ENCODE results near the gene MRLN.

Gene MRLN

GRCh38 chr10:59702347-59702746 is 50.9 kb downstream of the MRLN start:
- no peak for DNase-seq

DNA sequence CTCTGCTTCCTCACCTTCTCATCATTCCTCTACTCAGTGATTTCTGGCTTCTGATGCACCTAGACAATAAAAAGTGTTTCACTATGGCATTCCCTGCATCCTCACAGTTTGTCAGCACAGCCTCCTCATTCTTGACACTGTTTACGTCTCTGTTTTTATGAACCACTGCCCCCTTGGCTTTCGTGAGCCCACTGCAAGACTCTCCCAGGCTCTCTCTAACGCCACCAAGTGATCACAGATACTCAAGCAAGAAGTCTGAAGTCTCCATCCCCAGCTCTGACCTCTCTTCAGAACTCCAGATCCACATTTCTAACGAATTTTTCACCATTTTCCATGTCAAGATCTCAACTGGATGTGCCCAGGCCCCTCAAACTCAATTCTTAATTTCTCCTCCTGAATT is 52.5 kb downstream of the MRLN start:
- DNase-seq: no peak

GRCh38 chr10:59698326-59698725 is 54.9 kb downstream of the MRLN start:
- DNase-seq: no peak

DNA sequence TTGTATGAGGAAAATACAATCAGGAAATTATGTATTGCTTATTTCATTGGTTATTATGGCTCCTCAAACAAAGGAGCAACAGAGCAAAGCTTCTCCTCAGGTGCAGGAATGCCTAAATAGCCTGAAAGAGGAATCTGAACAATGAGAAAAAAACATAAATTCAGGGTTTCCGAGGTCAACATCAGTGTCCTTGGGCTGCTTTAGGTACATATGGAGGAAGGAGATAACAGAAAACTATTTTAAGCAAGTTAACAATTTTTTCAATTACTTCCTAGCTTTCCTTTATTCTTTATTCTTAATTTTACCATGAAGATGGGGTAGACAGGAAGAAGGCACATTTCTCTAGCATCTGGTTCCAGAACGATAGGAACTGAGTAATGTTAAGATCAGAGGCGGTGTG is 57.6 kb downstream of the MRLN start:
- DNase-seq: no peak

- DNase-seq: no peak
Measured at GRCh38 chr10:59694936-59695335, 58.3 kb downstream of the MRLN start.

GRCh38 chr10:59692113-59692512 is 61.1 kb downstream of the MRLN start:
- DNase-seq: no peak

DNA sequence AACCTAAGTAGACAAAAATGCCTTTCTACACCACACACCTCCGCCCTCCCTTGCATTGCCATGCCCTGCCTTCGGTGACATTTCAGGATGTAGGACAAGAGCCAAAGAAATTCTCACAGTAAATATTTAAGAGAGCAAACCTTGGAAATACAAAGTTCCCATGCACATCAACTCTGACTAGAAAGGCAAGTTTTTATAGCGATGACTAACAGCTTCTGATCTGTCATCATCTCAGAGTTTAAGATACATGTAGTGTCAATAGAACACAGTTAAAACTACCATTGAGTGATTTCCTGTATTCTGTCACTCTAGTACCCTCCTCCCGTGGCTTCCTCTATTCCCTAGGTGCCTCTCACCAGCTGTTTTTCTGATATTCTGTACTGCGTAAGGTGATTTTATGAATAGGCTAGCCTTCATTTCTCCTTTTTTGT is 64.3 kb downstream of the MRLN start:
- no peak for DNase-seq

DNA sequence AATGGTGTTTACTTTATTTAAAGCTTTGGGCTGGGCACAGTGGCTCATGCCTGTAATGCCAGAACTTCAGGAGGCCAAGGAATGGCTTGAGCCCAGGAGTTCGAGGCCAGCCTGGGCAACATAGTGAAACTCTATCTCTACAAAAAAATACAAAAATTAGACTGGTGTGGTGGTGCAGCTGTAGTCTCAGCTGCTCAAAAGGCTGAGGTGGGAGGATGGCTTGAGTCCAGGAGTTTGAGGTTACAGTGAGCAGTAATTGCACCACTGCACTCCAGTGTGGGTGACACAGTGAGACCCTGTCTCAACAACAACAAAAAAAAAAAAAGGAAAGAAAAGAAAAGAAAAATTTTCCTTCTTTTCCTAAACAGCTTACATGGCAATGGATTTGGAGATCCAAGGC is 65.6 kb downstream of the MRLN start:
- DNase-seq: no peak

All from CD4-positive, alpha-beta T cell treated with Interleukin-10 for 1 hour (primary cell).